Measurements from ENCODE around the gene HABP4. TPM values are rescaled to one million over a fixed set of nuclear protein-coding genes. Genes with fewer than 3 reads are reported as not detected.

HABP4 gene
- polyA plus RNA-seq, 2 of the 4 experiments (the other 2 are of a cell fraction): 12.4 to 12.8 TPM

GRCh38 chr9:96418083-96418919 lies 31.7 kb upstream of the HABP4 start, which contains the start of gene ZNF367 (continued):
- no peak for TF ChIP-seq HEYL (CRISPR knock-in tag; IDR thresholded peaks at IDR 0.05)
- TF ChIP-seq FOSB (CRISPR knock-in tag; IDR thresholded peaks at IDR 0.05): no peak
- TF ChIP-seq SMC3 (IDR thresholded peaks at IDR 0.05): peak; percentile 10; the same call in 1 of the 3 replicates
- TF ChIP-seq RAD21 (conservative IDR thresholded peaks at IDR 0.05 in 1 of 2, IDR thresholded peaks at IDR 0.05 in 1 of 2): no peak
- TF ChIP-seq HDAC2 (IDR thresholded peaks at IDR 0.05): no peak
- no peak for TF ChIP-seq EP300 (IDR thresholded peaks at IDR 0.05)
- peak in 1 of 2 experiments; percentile 85; a peak in 1 of 5 replicates for TF ChIP-seq JUN (IDR thresholded peaks at IDR 0.05)
- no peak for TF ChIP-seq CBX8 (IDR thresholded peaks at IDR 0.05)
- TF ChIP-seq E2F6 (IDR thresholded peaks at IDR 0.05; ENCODE audit: borderline replicate concordance, low read depth): peak; percentile 88
- no peak for TF ChIP-seq ATOH8 (CRISPR knock-in tag; IDR thresholded peaks at IDR 0.05; ENCODE audit: low read depth)
- no peak for TF ChIP-seq ZSCAN20 (CRISPR knock-in tag; IDR thresholded peaks at IDR 0.05)
- no peak for TF ChIP-seq RCOR1 (IDR thresholded peaks at IDR 0.05; ENCODE audit: low read depth, low read length)
- TF ChIP-seq, protein P1, sequence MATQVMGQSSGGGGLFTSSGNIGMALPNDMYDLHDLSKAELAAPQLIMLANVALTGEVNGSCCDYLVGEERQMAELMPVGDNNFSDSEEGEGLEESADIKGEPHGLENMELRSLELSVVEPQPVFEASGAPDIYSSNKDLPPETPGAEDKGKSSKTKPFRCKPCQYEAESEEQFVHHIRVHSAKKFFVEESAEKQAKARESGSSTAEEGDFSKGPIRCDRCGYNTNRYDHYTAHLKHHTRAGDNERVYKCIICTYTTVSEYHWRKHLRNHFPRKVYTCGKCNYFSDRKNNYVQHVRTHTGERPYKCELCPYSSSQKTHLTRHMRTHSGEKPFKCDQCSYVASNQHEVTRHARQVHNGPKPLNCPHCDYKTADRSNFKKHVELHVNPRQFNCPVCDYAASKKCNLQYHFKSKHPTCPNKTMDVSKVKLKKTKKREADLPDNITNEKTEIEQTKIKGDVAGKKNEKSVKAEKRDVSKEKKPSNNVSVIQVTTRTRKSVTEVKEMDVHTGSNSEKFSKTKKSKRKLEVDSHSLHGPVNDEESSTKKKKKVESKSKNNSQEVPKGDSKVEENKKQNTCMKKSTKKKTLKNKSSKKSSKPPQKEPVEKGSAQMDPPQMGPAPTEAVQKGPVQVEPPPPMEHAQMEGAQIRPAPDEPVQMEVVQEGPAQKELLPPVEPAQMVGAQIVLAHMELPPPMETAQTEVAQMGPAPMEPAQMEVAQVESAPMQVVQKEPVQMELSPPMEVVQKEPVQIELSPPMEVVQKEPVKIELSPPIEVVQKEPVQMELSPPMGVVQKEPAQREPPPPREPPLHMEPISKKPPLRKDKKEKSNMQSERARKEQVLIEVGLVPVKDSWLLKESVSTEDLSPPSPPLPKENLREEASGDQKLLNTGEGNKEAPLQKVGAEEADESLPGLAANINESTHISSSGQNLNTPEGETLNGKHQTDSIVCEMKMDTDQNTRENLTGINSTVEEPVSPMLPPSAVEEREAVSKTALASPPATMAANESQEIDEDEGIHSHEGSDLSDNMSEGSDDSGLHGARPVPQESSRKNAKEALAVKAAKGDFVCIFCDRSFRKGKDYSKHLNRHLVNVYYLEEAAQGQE (IDR thresholded peaks at IDR 0.05): no peak
- TF ChIP-seq CBX2 (IDR thresholded peaks at IDR 0.05; ENCODE audit: borderline replicate concordance, low read depth): no peak
- TF ChIP-seq, protein P2, sequence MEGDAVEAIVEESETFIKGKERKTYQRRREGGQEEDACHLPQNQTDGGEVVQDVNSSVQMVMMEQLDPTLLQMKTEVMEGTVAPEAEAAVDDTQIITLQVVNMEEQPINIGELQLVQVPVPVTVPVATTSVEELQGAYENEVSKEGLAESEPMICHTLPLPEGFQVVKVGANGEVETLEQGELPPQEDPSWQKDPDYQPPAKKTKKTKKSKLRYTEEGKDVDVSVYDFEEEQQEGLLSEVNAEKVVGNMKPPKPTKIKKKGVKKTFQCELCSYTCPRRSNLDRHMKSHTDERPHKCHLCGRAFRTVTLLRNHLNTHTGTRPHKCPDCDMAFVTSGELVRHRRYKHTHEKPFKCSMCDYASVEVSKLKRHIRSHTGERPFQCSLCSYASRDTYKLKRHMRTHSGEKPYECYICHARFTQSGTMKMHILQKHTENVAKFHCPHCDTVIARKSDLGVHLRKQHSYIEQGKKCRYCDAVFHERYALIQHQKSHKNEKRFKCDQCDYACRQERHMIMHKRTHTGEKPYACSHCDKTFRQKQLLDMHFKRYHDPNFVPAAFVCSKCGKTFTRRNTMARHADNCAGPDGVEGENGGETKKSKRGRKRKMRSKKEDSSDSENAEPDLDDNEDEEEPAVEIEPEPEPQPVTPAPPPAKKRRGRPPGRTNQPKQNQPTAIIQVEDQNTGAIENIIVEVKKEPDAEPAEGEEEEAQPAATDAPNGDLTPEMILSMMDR (IDR thresholded peaks at IDR 0.05): no peak
- TF ChIP-seq MAFK (IDR thresholded peaks at IDR 0.05; ENCODE audit: partially characterized antibody): no peak
- TF ChIP-seq TFCP2L1 (CRISPR knock-in tag; IDR thresholded peaks at IDR 0.05): 0 out of 2 replicates have a peak, but pooled peaks have one; percentile 55
- TF ChIP-seq POLR2AphosphoS2 (conservative IDR thresholded peaks at IDR 0.05; ENCODE audit: low read length): no peak
- TF ChIP-seq MAZ (IDR thresholded peaks at IDR 0.05; ENCODE audit: borderline replicate concordance, low read depth, low read length): no peak
- no peak for TF ChIP-seq TP53 (CRISPR knock-in tag; IDR thresholded peaks at IDR 0.05)
- no peak for TF ChIP-seq JUNB (IDR thresholded peaks at IDR 0.05)
- TF ChIP-seq HOXB13 (CRISPR knock-in tag; IDR thresholded peaks at IDR 0.05; ENCODE audit: low read depth): no peak
- TF ChIP-seq KDM5A (IDR thresholded peaks at IDR 0.05): 0 out of 2 replicates have a peak, but pooled peaks have one; percentile 47
- TF ChIP-seq GATA3 (IDR thresholded peaks at IDR 0.05; ENCODE audit: borderline replicate concordance): no peak
- no peak for TF ChIP-seq KDM1A (IDR thresholded peaks at IDR 0.05; ENCODE audit: low read depth)
- no peak for TF ChIP-seq ZFP36 (IDR thresholded peaks at IDR 0.05; ENCODE audit: borderline replicate concordance, partially characterized antibody)
- no peak for TF ChIP-seq RNF2 (IDR thresholded peaks at IDR 0.05; ENCODE audit: borderline replicate concordance, low read depth)
- TF ChIP-seq HOXB5 (CRISPR knock-in tag; IDR thresholded peaks at IDR 0.05): no peak
- 0 out of 2 replicates have a peak, but pooled peaks have one; percentile 30 for TF ChIP-seq RFX5 (IDR thresholded peaks at IDR 0.05)
- no peak for TF ChIP-seq SREBF2 (IDR thresholded peaks at IDR 0.05)
- no peak for TF ChIP-seq ZNF302 (CRISPR knock-in tag; IDR thresholded peaks at IDR 0.05)

Measured in A549 (cell line).